ENCODE measurements around the gene B3GAT1. TPM values are rescaled to one million over a fixed set of nuclear protein-coding genes. Genes with fewer than 3 reads are reported as not detected.
A peak's percentile ranks its signal among the peaks of the same experiment; 100 is the strongest.

Gene B3GAT1
- total and polyA plus RNA-seq, 4 donors = 0.03 to 0.49 (median 0.27) TPM

- Histone ChIP-seq H3K36me3 (ENCODE audit: control insufficient read depth in 4 of 4, insufficient read depth in 4 of 4, low read length in 4 of 4) (no peaks in the 10 kb centered on the region), H3K27ac (ENCODE audit: low read depth in 1 of 2, low read length in 1 of 2) (no peak overlapping the region), H3K27me3 (ENCODE audit: control insufficient read depth in 3 of 3, insufficient read depth in 3 of 3, low read length in 2 of 3) (peaks cover 4 to 57% (median 42%) of the 10 kb centered on the region in 3 donors), H3K9ac (ENCODE audit: insufficient read depth in 1 of 2, low read length in 2 of 2) (no peak overlapping the region), H3K4me1 (ENCODE audit: control insufficient read depth in 5 of 5, insufficient read depth in 5 of 5, low read length in 5 of 5) (peaks cover 0 to 6% (median 0%) of the 10 kb centered on the region in 5 donors), H3K9me3 (ENCODE audit: control insufficient read depth in 4 of 4, insufficient read depth in 3 of 4, low read length in 3 of 4) (peaks cover 0 to 5% (median 0%) of the 10 kb centered on the region in 4 donors), H3K4me3 (no peak overlapping the region)
- peak in 2 of 3 donors; percentile 2 to 4 for DNase-seq
- TF ChIP-seq CTCF (IDR thresholded peaks at IDR 0.05; ENCODE audit: control extremely low read depth, extremely low read depth) = no peak
- ATAC-seq (ENCODE audit: insufficient read depth, low FRiP score) = no peak
- 29 to 38% methylated on average over 17 of the region's 17 CpGs for WGBS, 2 donors
Observed at GRCh38 chr11:134414766-134415765, 3.0 kb upstream of the B3GAT1 start.

GRCh38 chr11:134413826-134414731 is 2.0 kb upstream of the B3GAT1 start:
- H3K4me1 ChIP-seq (ENCODE audit: control insufficient read depth in 5 of 5, insufficient read depth in 5 of 5, low read length in 5 of 5) = peaks cover 0 to 6% (median 0%) of the 10 kb centered on the region in 5 donors
- no peak overlapping the region for H3K27ac ChIP-seq (ENCODE audit: low read depth in 1 of 2, low read length in 1 of 2)
- TF ChIP-seq CTCF (IDR thresholded peaks at IDR 0.05; ENCODE audit: control extremely low read depth, extremely low read depth) = no peak
- H3K36me3 ChIP-seq (ENCODE audit: control insufficient read depth in 4 of 4, insufficient read depth in 4 of 4, low read length in 4 of 4) = no peaks in the 10 kb centered on the region
- 34 to 38% methylated on average over 18 of the region's 18 CpGs for WGBS, 2 donors
- no peak overlapping the region for H3K4me3 ChIP-seq
- no peak overlapping the region for H3K9ac ChIP-seq (ENCODE audit: insufficient read depth in 1 of 2, low read length in 2 of 2)
- H3K9me3 ChIP-seq (ENCODE audit: control insufficient read depth in 4 of 4, insufficient read depth in 3 of 4, low read length in 3 of 4) = peaks cover 0 to 5% (median 0%) of the 10 kb centered on the region in 4 donors
- peaks cover 4 to 66% (median 47%) of the 10 kb centered on the region in 3 donors for H3K27me3 ChIP-seq (ENCODE audit: control insufficient read depth in 3 of 3, insufficient read depth in 3 of 3, low read length in 2 of 3)
- no peak for DNase-seq
- ATAC-seq (ENCODE audit: insufficient read depth, low FRiP score) = no peak

- H3K4me3 ChIP-seq = no peak overlapping the region
- TF ChIP-seq CTCF (IDR thresholded peaks at IDR 0.05; ENCODE audit: control extremely low read depth, extremely low read depth) = no peak
- H3K27me3 ChIP-seq (ENCODE audit: control insufficient read depth in 3 of 3, insufficient read depth in 3 of 3, low read length in 2 of 3) = peaks cover 4 to 66% (median 41%) of the 10 kb centered on the region in 3 donors
- no peak overlapping the region for H3K9ac ChIP-seq (ENCODE audit: insufficient read depth in 1 of 2, low read length in 2 of 2)
- H3K36me3 ChIP-seq (ENCODE audit: control insufficient read depth in 4 of 4, insufficient read depth in 4 of 4, low read length in 4 of 4) = no peaks in the 10 kb centered on the region
- no peak for ATAC-seq (ENCODE audit: insufficient read depth, low FRiP score)
- H3K9me3 ChIP-seq (ENCODE audit: control insufficient read depth in 4 of 4, insufficient read depth in 3 of 4, low read length in 3 of 4) = peaks cover 0 to 5% (median 0%) of the 10 kb centered on the region in 4 donors
- H3K27ac ChIP-seq (ENCODE audit: low read depth in 1 of 2, low read length in 1 of 2) = no peak overlapping the region
- no peak for DNase-seq
- H3K4me1 ChIP-seq (ENCODE audit: control insufficient read depth in 5 of 5, insufficient read depth in 5 of 5, low read length in 5 of 5) = peaks cover 0 to 6% (median 0%) of the 10 kb centered on the region in 5 donors
- WGBS, 2 donors = 4 to 11% methylated on average over 22 of the region's 22 CpGs
Observed at GRCh38 chr11:134413043-134413825, 1.2 kb upstream of the B3GAT1 start.
